Dendritic cell treated with granulocyte-macrophage colony-stimulating factor and Interleukin-4, amounts not matched to agents 40 ng/mL and 50 ng/mL, for 4 days (primary cell): ENCODE results near the gene ABHD10.

Source experiments
- H3K27ac Mint-ChIP-seq: one replicate; pipeline ENCODE4 v1.8.0; 2022; ENCODE audit warnings: mild to moderate bottlenecking, mixed read lengths
- H3K27me3 Mint-ChIP-seq: one replicate; pipeline ENCODE4 v1.8.0; 2022; ENCODE audit warnings: mild to moderate bottlenecking, mixed read lengths
- H3K36me3 Mint-ChIP-seq: one replicate; pipeline ENCODE4 v1.8.0; 2022; ENCODE audit warnings: low read depth, mixed read lengths
- H3K4me1 Mint-ChIP-seq: one replicate; pipeline ENCODE4 v1.8.0; 2022; ENCODE audit warnings: low read depth, mixed read lengths
- H3K4me3 Mint-ChIP-seq: one replicate; pipeline ENCODE4 v1.8.0; 2022; ENCODE audit warnings: mild to moderate bottlenecking, moderate library complexity, mixed read lengths
- H3K9me3 Mint-ChIP-seq: one replicate; pipeline ENCODE4 v1.8.0; 2022; ENCODE audit warnings: mixed read lengths
- intact Hi-C: fragments of 100-400 bp; cut with micrococcal nuclease; formaldehyde crosslinking; loops from one replicate; pipeline ENCODE4 v1.15.0; 2022

The ABHD10 gene

GRCh38 chr3:111999484-112000324 lies 20.9 kb downstream of the ABHD10 start:
- H3K4me1 Mint-ChIP-seq = peaks cover 22% of the 10 kb centered on the region
- intact Hi-C loops = no loop called here
- H3K27ac Mint-ChIP-seq = no peak overlapping the region
- no peak overlapping the region for H3K4me3 Mint-ChIP-seq
- H3K36me3 Mint-ChIP-seq = no peaks in the 10 kb centered on the region
- H3K27me3 Mint-ChIP-seq = peaks cover 44% of the 10 kb centered on the region
- no peaks in the 10 kb centered on the region for H3K9me3 Mint-ChIP-seq

GRCh38 chr3:112000367-112000771 lies 21.5 kb downstream of the ABHD10 start:
- Mint-ChIP-seq H3K4me1 (peaks cover 22% of the 10 kb centered on the region), H3K9me3 (no peaks in the 10 kb centered on the region), H3K4me3 (no peak overlapping the region), H3K27ac (no peak overlapping the region), H3K27me3 (peaks cover 44% of the 10 kb centered on the region), H3K36me3 (no peaks in the 10 kb centered on the region)
- intact Hi-C loops = no loop called here

- Mint-ChIP-seq H3K9me3 (no peaks in the 10 kb centered on the region), H3K27me3 (peaks cover 44% of the 10 kb centered on the region), H3K27ac (no peak overlapping the region), H3K4me3 (no peak overlapping the region), H3K36me3 (no peaks in the 10 kb centered on the region), H3K4me1 (peaks cover 22% of the 10 kb centered on the region)
- intact Hi-C loops = no loop called here
Measured at GRCh38 chr3:112000966-112001365, 22.1 kb downstream of the ABHD10 start.

GRCh38 chr3:112001526-112001925 lies 22.7 kb downstream of the ABHD10 start:
- Mint-ChIP-seq H3K36me3 (no peaks in the 10 kb centered on the region), H3K27me3 (peaks cover 41% of the 10 kb centered on the region), H3K4me1 (peaks cover 22% of the 10 kb centered on the region), H3K27ac (no peak overlapping the region), H3K9me3 (no peaks in the 10 kb centered on the region), H3K4me3 (no peak overlapping the region)
- intact Hi-C loops = no loop called here

GRCh38 chr3:112002096-112002971 lies 23.5 kb downstream of the ABHD10 start:
- Mint-ChIP-seq H3K36me3 (no peaks in the 10 kb centered on the region), H3K4me3 (no peak overlapping the region), H3K27me3 (peaks cover 39% of the 10 kb centered on the region), H3K9me3 (no peaks in the 10 kb centered on the region), H3K4me1 (peaks cover 22% of the 10 kb centered on the region), H3K27ac (no peak overlapping the region)
- intact Hi-C loops = no loop called here

GRCh38 chr3:112003321-112004080 lies 24.7 kb downstream of the ABHD10 start:
- Mint-ChIP-seq H3K36me3 (no peaks in the 10 kb centered on the region), H3K4me1 (peaks cover 19% of the 10 kb centered on the region), H3K27me3 (peaks cover 29% of the 10 kb centered on the region), H3K9me3 (no peaks in the 10 kb centered on the region), H3K27ac (no peak overlapping the region), H3K4me3 (no peak overlapping the region)
- intact Hi-C loops = no loop called here

- Mint-ChIP-seq H3K27me3 (peaks cover 22% of the 10 kb centered on the region), H3K4me1 (peaks cover 13% of the 10 kb centered on the region), H3K9me3 (no peaks in the 10 kb centered on the region), H3K36me3 (no peaks in the 10 kb centered on the region), H3K27ac (no peak overlapping the region), H3K4me3 (no peak overlapping the region)
- intact Hi-C loops = no loop called here
Measured at GRCh38 chr3:112004187-112004586, 25.4 kb downstream of the ABHD10 start.

- H3K4me3 Mint-ChIP-seq = no peak overlapping the region
- H3K4me1 Mint-ChIP-seq = peaks cover 8% of the 10 kb centered on the region
- H3K27me3 Mint-ChIP-seq = peaks cover 18% of the 10 kb centered on the region
- H3K36me3 Mint-ChIP-seq = no peaks in the 10 kb centered on the region
- intact Hi-C loops = no loop called here
- H3K27ac Mint-ChIP-seq = no peak overlapping the region
- H3K9me3 Mint-ChIP-seq = no peaks in the 10 kb centered on the region
Measured at GRCh38 chr3:112004669-112005068, 25.8 kb downstream of the ABHD10 start.

GRCh38 chr3:112005091-112005672 lies 26.4 kb downstream of the ABHD10 start:
- Mint-ChIP-seq H3K9me3 (no peaks in the 10 kb centered on the region), H3K4me3 (no peak overlapping the region), H3K27ac (no peak overlapping the region), H3K36me3 (no peaks in the 10 kb centered on the region), H3K4me1 (peaks cover 8% of the 10 kb centered on the region), H3K27me3 (peaks cover 13% of the 10 kb centered on the region)
- intact Hi-C loops = no loop called here

GRCh38 chr3:112007633-112008032 lies 28.8 kb downstream of the ABHD10 start:
- H3K4me1 Mint-ChIP-seq = peaks cover 3% of the 10 kb centered on the region
- no peaks in the 10 kb centered on the region for H3K36me3 Mint-ChIP-seq
- no peaks in the 10 kb centered on the region for H3K9me3 Mint-ChIP-seq
- no peak overlapping the region for H3K27ac Mint-ChIP-seq
- H3K4me3 Mint-ChIP-seq = no peak overlapping the region
- intact Hi-C loops = no loop called here
- H3K27me3 Mint-ChIP-seq = peaks cover 1% of the 10 kb centered on the region

- Mint-ChIP-seq H3K36me3 (no peaks in the 10 kb centered on the region), H3K9me3 (no peaks in the 10 kb centered on the region), H3K4me3 (no peak overlapping the region), H3K27ac (no peak overlapping the region), H3K4me1 (peaks cover 12% of the 10 kb centered on the region), H3K27me3 (peaks cover 1% of the 10 kb centered on the region)
- intact Hi-C loops = no loop called here
Measured at GRCh38 chr3:112009670-112010069, 30.8 kb downstream of the ABHD10 start.

- no peak overlapping the region for H3K27ac Mint-ChIP-seq
- no peaks in the 10 kb centered on the region for H3K36me3 Mint-ChIP-seq
- H3K4me1 Mint-ChIP-seq = peaks cover 12% of the 10 kb centered on the region
- peaks cover 1% of the 10 kb centered on the region for H3K27me3 Mint-ChIP-seq
- H3K9me3 Mint-ChIP-seq = no peaks in the 10 kb centered on the region
- no peak overlapping the region for H3K4me3 Mint-ChIP-seq
- intact Hi-C loops = no loop called here
Measured at GRCh38 chr3:112010636-112011035, 31.8 kb downstream of the ABHD10 start.

GRCh38 chr3:112011376-112011940 lies 32.6 kb downstream of the ABHD10 start:
- H3K4me1 Mint-ChIP-seq = peaks cover 12% of the 10 kb centered on the region
- no peak overlapping the region for H3K27ac Mint-ChIP-seq
- intact Hi-C loops = no loop called here
- peaks cover 1% of the 10 kb centered on the region for H3K27me3 Mint-ChIP-seq
- H3K36me3 Mint-ChIP-seq = no peaks in the 10 kb centered on the region
- no peaks in the 10 kb centered on the region for H3K9me3 Mint-ChIP-seq
- H3K4me3 Mint-ChIP-seq = no peak overlapping the region
